GM23248 (cell line): ENCODE data around the gene EARS2. TPM values are rescaled to one million over a fixed set of nuclear protein-coding genes. Genes with fewer than 3 reads are reported as not detected.

Experiments used
- DNase-seq: peaks from one replicate; pipeline ENCODE4 v3.0.0-alpha.2; 2015
- H2AFZ ChIP-seq: fragments of 200-600 bp; sonication (generic); 2 replicates; pipeline ENCODE4 v1.6.1; 2016; ENCODE audit warnings: antibody characterized with exemption
- H3F3A ChIP-seq: fragments of 200-600 bp; sonication (generic); 2 replicates; pipeline ENCODE4 v1.6.1; 2016; ENCODE audit warnings: mild to moderate bottlenecking, antibody characterized with exemption, mixed run types; ENCODE audit not compliant: insufficient read depth
- H3K27ac ChIP-seq: fragments of 200-600 bp; sonication (generic); 2 replicates; pipeline ENCODE4 v1.5.1; 2016; ENCODE audit warnings: mild to moderate bottlenecking
- H3K27me3 ChIP-seq: fragments of 200-600 bp; sonication (generic); replicated peaks from 2 replicates; pipeline ENCODE4 v1.6.1; 2016; ENCODE audit warnings: mild to moderate bottlenecking; ENCODE audit not compliant: insufficient read depth
- H3K36me3 ChIP-seq: fragments of 200-600 bp; sonication (generic); 2 replicates; pipeline ENCODE4 v1.6.1; 2016; ENCODE audit warnings: low read depth, mild to moderate bottlenecking
- H3K4me1 ChIP-seq: fragments of 200-600 bp; sonication (generic); 2 replicates; pipeline ENCODE4 v1.6.1; 2016; ENCODE audit warnings: mild to moderate bottlenecking; ENCODE audit not compliant: insufficient read depth
- H3K4me2 ChIP-seq: fragments of 200-600 bp; sonication (generic); one replicate; pipeline ENCODE4 v1.6.1; 2016; ENCODE audit warnings: mild to moderate bottlenecking; ENCODE audit not compliant: unreplicated experiment
- H3K4me3 ChIP-seq: fragments of 200-600 bp; sonication (generic); 2 replicates; pipeline ENCODE4 v1.5.1; 2016; ENCODE audit warnings: mild to moderate bottlenecking
- H3K79me2 ChIP-seq: fragments of 200-600 bp; sonication (generic); 2 replicates; pipeline ENCODE4 v1.6.1; 2016; ENCODE audit warnings: mild to moderate bottlenecking; ENCODE audit not compliant: insufficient read depth
- H3K9ac ChIP-seq: fragments of 200-600 bp; sonication (generic); 2 replicates; pipeline ENCODE4 v1.6.1; 2016; ENCODE audit warnings: mild to moderate bottlenecking
- H3K9me2 ChIP-seq: fragments of 200-600 bp; sonication (generic); 2 replicates; pipeline ENCODE4 v1.6.1; 2016; ENCODE audit warnings: mixed run types, mild to moderate bottlenecking, moderate library complexity; ENCODE audit not compliant: insufficient read depth
- H3K9me3 ChIP-seq: fragments of 200-600 bp; sonication (generic); one replicate; pipeline ENCODE4 v1.6.1; 2017; ENCODE audit warnings: low read depth
- H4K20me1 ChIP-seq: fragments of 200-600 bp; sonication (generic); 2 replicates; pipeline ENCODE4 v1.6.0; 2016; ENCODE audit not compliant: insufficient read depth
- EZH2 ChIP-seq: fragments of 200-600 bp; sonication (generic); IDR thresholded peaks from 2 replicates; pipeline ENCODE4 v1.6.1; 2018; ENCODE audit warnings: antibody characterized with exemption, mild to moderate bottlenecking; ENCODE audit not compliant: insufficient read depth, poor library complexity, severe bottlenecking
- EZH2phosphoT487 ChIP-seq: fragments of 200-600 bp; sonication (generic); IDR thresholded peaks from 2 replicates; pipeline ENCODE4 v1.6.1; 2018; ENCODE audit warnings: antibody characterized with exemption, moderate library complexity, mild to moderate bottlenecking, low read depth; ENCODE audit not compliant: insufficient read depth
- WGBS, 2 experiments: methylation state at CpG; one replicate each; pipeline ENCODE4 v1.1.6; 2015 to 2017; ENCODE audit warnings: low lambda C conversion rate in 2 of 2, low coverage in 1 of 2; ENCODE audit errors: missing lambda C conversion rate in 2 of 2; 5-methylcytosine and 5-hydroxymethylcytosine counted together
- in situ Hi-C: fragments of 300-500 bp; cut with MboI; formaldehyde crosslinking; loops from 2 replicates; pipeline ENCODE4 v1.15.0; 2020
- polyA plus RNA-seq: library from polyadenylated mRNA; unstranded; fragments of >200 nt; fragmentation: Nextera tagmentation; extraction: Ambion mirVana; gene quantifications from 2 replicates; pipeline ENCODE4 v1.2.1, GENCODE V29; 2016
- total RNA-seq: library from RNA; depleted of rRNA; stranded (reverse); fragments of >200 nt; shearing (Covaris generic); gene quantifications from 2 replicates; pipeline ENCODE4 v1.2.3, GENCODE V29; 2014; rRNA removed

Gene EARS2
- total RNA-seq (23.4 and 27.1 TPM in 2 replicates), polyA plus RNA-seq (15.3 and 15.6 TPM in 2 replicates)

GRCh38 chr16:23556881-23557778, at the start of gene EARS2, which contains the start of gene UBFD1:
TSS of gene EARS2 (minus strand) at chr16:23557350. CDS start at chr16:23557343, 7 bp downstream.
TSS of gene UBFD1 (plus strand) at chr16:23557727. CDS start at chr16:23557743, 16 bp downstream.
- Histone ChIP-seq H3K9ac (peak within 1 kb of the TSS; percentile 97), H3K9me2 (no peaks in the 10 kb centered on the region), H3F3A (peaks cover 13% of the 10 kb centered on the region; the same call in 1 of the 2 replicates), H3K9me3 (no peaks in the 10 kb centered on the region), H4K20me1 (no peaks in the 10 kb centered on the region; the same call in 1 of the 2 replicates), H3K4me1 (peaks cover 15% of the 10 kb centered on the region), H3K79me2 (peaks cover 67% of the 10 kb centered on the region), H3K27me3 (no peaks in the 10 kb centered on the region), H3K4me3 (peak within 1 kb of the TSS; percentile 96), H2AFZ (peak within 1 kb of the TSS; percentile 74), H3K27ac (peak within 1 kb of the TSS; percentile 92), H3K36me3 (peaks cover 27% of the 10 kb centered on the region), H3K4me2 (peak within 1 kb of the TSS; percentile 86)
- peak; percentile 100 for DNase-seq
- 3 to 4% methylated on average over 41 to 57 of the region's 65 CpGs for WGBS, 2 experiments
- in situ Hi-C loops: no loop called here
- TF ChIP-seq EZH2phosphoT487 (no peak), EZH2 (no peak)

GRCh38 chr16:23597003-23597756, 40.0 kb upstream of the EARS2 start:
- peak; percentile 26 for DNase-seq
- Histone ChIP-seq H3K4me3 (no peak overlapping the region), H4K20me1 (no peaks in the 10 kb centered on the region), H3K9me3 (no peaks in the 10 kb centered on the region), H3K9me2 (no peaks in the 10 kb centered on the region), H3K9ac (no peak overlapping the region), H3K4me2 (peak overlapping the region; percentile 55), H3K27me3 (no peaks in the 10 kb centered on the region), H3K27ac (no peak overlapping the region), H3K79me2 (peaks cover 39% of the 10 kb centered on the region), H3K4me1 (peaks cover 8% of the 10 kb centered on the region), H2AFZ (peak overlapping the region; percentile 92), H3F3A (no peaks in the 10 kb centered on the region), H3K36me3 (no peaks in the 10 kb centered on the region)
- WGBS, 2 experiments: 75 to 76% methylated on average over 11 of the region's 11 CpGs
- TF ChIP-seq EZH2phosphoT487 (no peak), EZH2 (no peak)
- in situ Hi-C loops: no loop called here

GRCh38 chr16:23595951-23596720, 39.0 kb upstream of the EARS2 start, which contains the start of gene NDUFAB1:
TSS of gene NDUFAB1 (minus strand) at chr16:23596316. CDS start at chr16:23596290, 26 bp downstream.
- Histone ChIP-seq H3K9ac (peak within 1 kb of the TSS; percentile 93), H3F3A (no peaks in the 10 kb centered on the region), H3K79me2 (peaks cover 50% of the 10 kb centered on the region), H3K9me2 (no peaks in the 10 kb centered on the region), H3K27me3 (no peaks in the 10 kb centered on the region), H4K20me1 (no peaks in the 10 kb centered on the region), H3K4me1 (peaks cover 8% of the 10 kb centered on the region), H3K4me3 (peak within 1 kb of the TSS; percentile 88), H3K27ac (peak within 1 kb of the TSS; percentile 53), H3K4me2 (peak within 1 kb of the TSS; percentile 96), H3K36me3 (no peaks in the 10 kb centered on the region), H3K9me3 (no peaks in the 10 kb centered on the region), H2AFZ (peak within 1 kb of the TSS; percentile 92)
- peak; percentile 97 for DNase-seq
- TF ChIP-seq EZH2 (no peak), EZH2phosphoT487 (no peak)
- in situ Hi-C loops: no loop called here
- WGBS, 2 experiments: 1% methylated on average over 60 to 63 of the region's 67 CpGs
